ENCODE data around the gene BACH2.

DNA sequence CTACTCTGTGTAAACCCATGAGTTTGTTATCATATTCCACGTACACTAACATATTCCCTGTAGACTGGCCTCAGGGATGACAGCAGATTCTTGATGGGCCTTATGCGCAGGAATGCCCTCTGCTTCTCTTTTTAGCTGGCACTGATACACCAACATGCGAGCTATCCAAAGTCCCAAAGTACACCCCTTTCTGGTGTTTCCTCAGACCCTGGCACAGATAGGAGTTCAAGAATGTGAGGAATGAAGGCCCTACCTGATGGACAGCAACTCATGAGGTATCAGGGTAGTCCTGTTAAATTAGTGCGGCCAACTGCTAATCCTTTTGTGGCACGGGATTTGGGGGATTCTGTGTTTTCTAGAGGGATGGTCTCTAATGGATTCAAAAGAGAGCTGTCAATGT, 93.0 kb downstream of the BACH2 start:
- TF ChIP-seq, protein P1, sequence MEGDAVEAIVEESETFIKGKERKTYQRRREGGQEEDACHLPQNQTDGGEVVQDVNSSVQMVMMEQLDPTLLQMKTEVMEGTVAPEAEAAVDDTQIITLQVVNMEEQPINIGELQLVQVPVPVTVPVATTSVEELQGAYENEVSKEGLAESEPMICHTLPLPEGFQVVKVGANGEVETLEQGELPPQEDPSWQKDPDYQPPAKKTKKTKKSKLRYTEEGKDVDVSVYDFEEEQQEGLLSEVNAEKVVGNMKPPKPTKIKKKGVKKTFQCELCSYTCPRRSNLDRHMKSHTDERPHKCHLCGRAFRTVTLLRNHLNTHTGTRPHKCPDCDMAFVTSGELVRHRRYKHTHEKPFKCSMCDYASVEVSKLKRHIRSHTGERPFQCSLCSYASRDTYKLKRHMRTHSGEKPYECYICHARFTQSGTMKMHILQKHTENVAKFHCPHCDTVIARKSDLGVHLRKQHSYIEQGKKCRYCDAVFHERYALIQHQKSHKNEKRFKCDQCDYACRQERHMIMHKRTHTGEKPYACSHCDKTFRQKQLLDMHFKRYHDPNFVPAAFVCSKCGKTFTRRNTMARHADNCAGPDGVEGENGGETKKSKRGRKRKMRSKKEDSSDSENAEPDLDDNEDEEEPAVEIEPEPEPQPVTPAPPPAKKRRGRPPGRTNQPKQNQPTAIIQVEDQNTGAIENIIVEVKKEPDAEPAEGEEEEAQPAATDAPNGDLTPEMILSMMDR (conservative IDR thresholded peaks at IDR 0.05 in 1 of 2, IDR thresholded peaks at IDR 0.05 in 1 of 2; ENCODE audit: low read depth in 1 of 2, low read length in 2 of 2) = no peak
- no peak for TF ChIP-seq EZH2 (IDR thresholded peaks at IDR 0.05; ENCODE audit: low read length, missing control alignments)

All from fibroblast of lung (primary cell).